K562 treated with DMSO at 1 percent for 48 hours (cell line): Measurements from ENCODE around the gene SPDYC. TPM values are rescaled to one million over a fixed set of nuclear protein-coding genes. Genes with fewer than 3 reads are reported as not detected.

Experiments used
- total RNA-seq: library from RNA; unstranded; fragments of 300-600 nt; gene quantifications from 2 replicates; pipeline ENCODE4 v1.2.3, GENCODE V29; 2022; ENCODE audit warnings: low replicate concordance; ENCODE audit errors: extremely low read depth

The SPDYC gene, protein sequence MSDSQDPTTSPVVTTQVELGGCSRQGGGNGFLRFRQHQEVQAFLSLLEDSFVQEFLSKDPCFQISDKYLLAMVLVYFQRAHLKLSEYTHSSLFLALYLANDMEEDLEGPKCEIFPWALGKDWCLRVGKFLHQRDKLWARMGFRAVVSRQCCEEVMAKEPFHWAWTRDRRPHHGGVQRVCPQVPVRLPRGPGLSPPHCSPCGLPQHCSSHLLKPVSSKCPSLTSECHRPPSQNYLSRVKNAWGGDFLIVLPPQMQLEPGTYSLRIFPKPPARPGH
- total RNA-seq: not detected in 2 replicates

GRCh38 chr11:65170058-65170534, at the start of gene SPDYC:
Gene SPDYC (plus strand): TSS chr11:65170233. CDS start chr11:65171358, 1,125 bp downstream.

GRCh38 chr11:65121865-65122696, 48.0 kb upstream of the SPDYC start, which contains the start of the genes FAU and MRPL49:
Gene FAU (minus strand): TSS chr11:65122134. CDS start chr11:65121813, 321 bp downstream.
Gene MRPL49 (plus strand): TSS chr11:65122321. CDS start chr11:65122347, 26 bp downstream.

GRCh38 chr11:65134240-65134951, 35.6 kb upstream of the SPDYC start, which contains the start of gene SYVN1:
Gene SYVN1 (minus strand): TSS chr11:65134519. CDS start chr11:65133601, 918 bp downstream.

DNA sequence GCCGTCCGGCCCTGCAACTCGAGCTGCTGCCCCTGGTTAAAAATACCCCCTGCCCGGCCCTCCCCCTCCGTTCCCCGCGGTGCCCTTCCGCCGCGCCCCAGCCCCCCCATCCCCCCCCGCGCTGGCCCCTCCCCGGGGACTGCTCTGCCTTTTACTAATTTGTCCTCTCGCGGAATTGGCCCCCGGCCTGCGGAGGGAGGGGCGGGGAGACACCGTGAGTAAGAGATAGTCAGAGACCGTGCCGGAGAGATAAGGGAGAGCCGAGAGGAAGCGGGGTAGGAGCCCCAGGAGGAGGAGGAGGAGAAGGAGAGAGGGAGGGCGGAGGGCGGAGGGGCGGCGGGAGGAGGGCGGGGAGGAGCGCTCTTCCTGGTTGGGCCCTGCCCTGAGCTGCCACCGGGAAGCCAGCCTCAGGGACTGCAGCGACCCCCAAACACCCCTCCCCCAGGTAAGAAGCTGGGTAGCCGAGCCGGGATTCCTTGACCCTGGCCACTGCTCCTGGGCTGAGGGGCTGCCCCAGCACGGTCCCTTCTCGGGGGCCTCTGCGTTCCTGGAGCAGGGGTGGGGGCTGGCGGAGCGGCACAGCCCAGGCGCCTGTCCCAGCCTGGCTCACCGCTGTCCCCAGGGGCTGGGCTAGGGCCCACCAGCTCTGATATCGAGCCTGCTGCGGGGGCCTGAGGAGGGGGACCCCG, 11.7 kb downstream of the SPDYC start, which contains the start of gene CAPN1:
Gene CAPN1 (plus strand): TSS at position 360 of the 689 bp plus-strand sequence. CDS start 774 bp downstream, outside the sequence.

Other genes with a start within 250 kb of the SPDYC start
- not detected in 2 replicates for gene PPP2R5B, start 245.5 kb upstream of the SPDYC start, total RNA-seq
- not detected in 2 replicates for gene GPHA2, start 234.3 kb upstream of the SPDYC start, total RNA-seq
- gene MAJIN, start 198.1 kb upstream of the SPDYC start, total RNA-seq: not detected in 2 replicates
- not detected in 2 replicates for gene BATF2, start 173.3 kb upstream of the SPDYC start, total RNA-seq
- not detected in 2 replicates for gene ARL2, start 156.1 kb upstream of the SPDYC start, total RNA-seq
- not detected in 2 replicates for gene SNX15, start 142.8 kb upstream of the SPDYC start, total RNA-seq
- not detected in 2 replicates for gene SAC3D1, start 129.0 kb upstream of the SPDYC start, total RNA-seq
- gene NAALADL1, start 111.7 kb upstream of the SPDYC start, total RNA-seq: not detected in 2 replicates
- gene CDCA5, start 86.2 kb upstream of the SPDYC start, total RNA-seq: not detected in 2 replicates
- not detected in 2 replicates for gene ZFPL1, start 86.0 kb upstream of the SPDYC start, total RNA-seq
- gene VPS51, start 74.0 kb upstream of the SPDYC start, total RNA-seq: not detected in 2 replicates
- gene TM7SF2, start 58.4 kb upstream of the SPDYC start, total RNA-seq: not detected in 2 replicates
- not detected in 2 replicates for gene ZNHIT2, start 52.5 kb upstream of the SPDYC start, total RNA-seq
- gene FAU, start 48.1 kb upstream of the SPDYC start, total RNA-seq: not detected in 2 replicates
- gene MRPL49, start 47.9 kb upstream of the SPDYC start, total RNA-seq: not detected in 2 replicates
- gene SYVN1, start 35.7 kb upstream of the SPDYC start, total RNA-seq: not detected in 2 replicates
- gene CAPN1, start 11.7 kb downstream of the SPDYC start, total RNA-seq: not detected in 2 replicates
- gene POLA2, start 91.7 kb downstream of the SPDYC start, total RNA-seq: not detected in 2 replicates
- gene CDC42EP2, start 144.6 kb downstream of the SPDYC start, total RNA-seq: not detected in 2 replicates
- 1,832 TPM in 1 of 2 replicates, not detected in the other for gene DPF2, start 163.6 kb downstream of the SPDYC start, total RNA-seq
- gene TIGD3, start 184.5 kb downstream of the SPDYC start, total RNA-seq: not detected in 2 replicates
- gene SLC25A45, start 212.4 kb downstream of the SPDYC start, total RNA-seq: not detected in 2 replicates
- not detected in 2 replicates for gene FRMD8, start 216.4 kb downstream of the SPDYC start, total RNA-seq